22Rv1 (cell line): Measurements from ENCODE around the gene SYNGR2.

Experiments used
- CTCF ChIP-seq: fragments of 450-650 bp; IDR thresholded peaks from 2 replicates; pipeline ENCODE4 v1.5.1; 2017; ENCODE audit warnings: mild to moderate bottlenecking
- ZFX ChIP-seq: fragments of 450-650 bp; IDR thresholded peaks from 2 replicates; pipeline ENCODE4 v1.6.1; 2017; ENCODE audit warnings: antibody characterized with exemption, borderline replicate concordance

GRCh38 chr17:78135858-78136500, 32.4 kb upstream of the SYNGR2 start:
- no peak for TF ChIP-seq ZFX
- TF ChIP-seq CTCF, result no peak
